Subcutaneous abdominal adipose tissue (tissue), 5 donors: ENCODE results near the gene KIF6.
"Not testable (repeated sequence)": the region's sequence is repeated elsewhere in the genome, so short reads cannot be mapped to it uniquely, and the experiment has no call there.

ENCODE experiments used
- H3K27ac ChIP-seq: one replicate; pipeline ENCODE4 v1.7.0; 2013; ENCODE audit warnings: low read depth, mild to moderate bottlenecking, inconsistent platforms, low read length, moderate library complexity
- H3K27me3 ChIP-seq, 5 donors: one replicate each; pipeline ENCODE4 v1.7.0; 2013; ENCODE audit warnings: low read length in 5 of 5, inconsistent platforms in 1 of 5; ENCODE audit not compliant: control insufficient read depth in 5 of 5, insufficient read depth in 4 of 5
- H3K36me3 ChIP-seq, 5 donors: one replicate each; pipeline ENCODE4 v1.7.0; 2013; ENCODE audit warnings: low read length in 5 of 5; ENCODE audit not compliant: control insufficient read depth in 5 of 5, insufficient read depth in 5 of 5
- H3K4me1 ChIP-seq, 5 donors: one replicate each; pipeline ENCODE4 v1.7.0; 2013; ENCODE audit warnings: low read length in 5 of 5, mild to moderate bottlenecking in 3 of 5, moderate library complexity in 1 of 5; ENCODE audit not compliant: control insufficient read depth in 5 of 5, insufficient read depth in 5 of 5
- H3K4me3 ChIP-seq, 5 donors: one replicate each; pipeline ENCODE4 v1.7.0; 2013; ENCODE audit warnings: low read length in 5 of 5, low read depth in 1 of 5
- H3K9ac ChIP-seq, 5 donors: one replicate each; pipeline ENCODE4 v1.7.0; 2013; ENCODE audit warnings: low read length in 5 of 5, mild to moderate bottlenecking in 4 of 5, moderate library complexity in 3 of 5
- H3K9me3 ChIP-seq, 5 donors: one replicate each; pipeline ENCODE4 v1.7.0; 2013; ENCODE audit warnings: low read length in 5 of 5; ENCODE audit not compliant: control insufficient read depth in 5 of 5
- donor health status: healthy.
- donor health status: healthy.
- donor health status: healthy.
- donor health status: healthy.
- donor health status: healthy.

Gene KIF6

GRCh38 chr6:39723350-39723749, 1.9 kb downstream of the KIF6 start:
- H3K27me3 ChIP-seq, H3K4me3 ChIP-seq, H3K9me3 ChIP-seq, H3K36me3 ChIP-seq, H3K27ac ChIP-seq, H3K9ac ChIP-seq: not testable (repeated sequence)
- H3K4me1 ChIP-seq, result peaks cover 0 to 13% (median 6%) of the 10 kb centered on the region in 5 donors

GRCh38 chr6:39714802-39715201, 10.4 kb downstream of the KIF6 start:
- Histone ChIP-seq H3K4me3 (no peak overlapping the region), H3K9ac (no peak overlapping the region), H3K36me3 (no peaks in the 10 kb centered on the region), H3K9me3 (no peaks in the 10 kb centered on the region), H3K27ac (no peak overlapping the region), H3K4me1 (no peaks in the 10 kb centered on the region), H3K27me3 (no peaks in the 10 kb centered on the region)

- Histone ChIP-seq H3K4me3 (no peak overlapping the region), H3K27me3 (no peaks in the 10 kb centered on the region), H3K36me3 (no peaks in the 10 kb centered on the region), H3K9ac (no peak overlapping the region), H3K4me1 (peaks cover 0 to 4% (median 0%) of the 10 kb centered on the region in 5 donors), H3K9me3 (no peaks in the 10 kb centered on the region), H3K27ac (no peak overlapping the region)
These were observed 17.1 kb downstream of the KIF6 start for GRCh38 chr6:39707962-39708683.

GRCh38 chr6:39706819-39707335, 18.3 kb downstream of the KIF6 start:
- no peak overlapping the region for H3K4me3 ChIP-seq
- no peaks in the 10 kb centered on the region for H3K9me3 ChIP-seq
- H3K4me1 ChIP-seq, result peaks cover 0 to 4% (median 0%) of the 10 kb centered on the region in 5 donors
- no peaks in the 10 kb centered on the region for H3K27me3 ChIP-seq
- H3K9ac ChIP-seq, result no peak overlapping the region
- H3K36me3 ChIP-seq, result no peaks in the 10 kb centered on the region
- H3K27ac ChIP-seq, result no peak overlapping the region

- Histone ChIP-seq H3K36me3 (no peaks in the 10 kb centered on the region), H3K9me3 (no peaks in the 10 kb centered on the region), H3K27ac (no peak overlapping the region), H3K4me3 (no peak overlapping the region), H3K9ac (no peak overlapping the region), H3K27me3 (no peaks in the 10 kb centered on the region), H3K4me1 (peaks cover 0 to 4% (median 0%) of the 10 kb centered on the region in 5 donors)
These were observed 22.9 kb downstream of the KIF6 start for GRCh38 chr6:39702265-39702664.

GRCh38 chr6:39700362-39700761, 24.8 kb downstream of the KIF6 start:
- H3K9me3 ChIP-seq, result no peaks in the 10 kb centered on the region

GRCh38 chr6:39698789-39699188, 26.4 kb downstream of the KIF6 start:
- no peak overlapping the region for H3K9ac ChIP-seq
- no peak overlapping the region for H3K27ac ChIP-seq
- H3K36me3 ChIP-seq, result no peaks in the 10 kb centered on the region
- no peaks in the 10 kb centered on the region for H3K27me3 ChIP-seq
- no peak overlapping the region for H3K4me3 ChIP-seq
- peaks cover 0 to 2% (median 0%) of the 10 kb centered on the region in 5 donors for H3K4me1 ChIP-seq
- H3K9me3 ChIP-seq, result no peaks in the 10 kb centered on the region

More at GRCh38 chr6:39700362-39700761, 24.8 kb downstream of the KIF6 start:
- H3K9ac ChIP-seq, result no peak overlapping the region
- H3K27ac ChIP-seq, result no peak overlapping the region
- H3K4me1 ChIP-seq, result peaks cover 0 to 2% (median 0%) of the 10 kb centered on the region in 5 donors
- H3K4me3 ChIP-seq, result no peak overlapping the region
- H3K27me3 ChIP-seq, result no peaks in the 10 kb centered on the region
- no peaks in the 10 kb centered on the region for H3K36me3 ChIP-seq

GRCh38 chr6:39696986-39697788, 28.0 kb downstream of the KIF6 start:
- H3K27ac ChIP-seq, result no peak overlapping the region
- no peak overlapping the region for H3K9ac ChIP-seq

GRCh38 chr6:39695447-39695846, 29.8 kb downstream of the KIF6 start:
- Histone ChIP-seq H3K4me3 (no peak overlapping the region), H3K27ac (no peak overlapping the region)

More at GRCh38 chr6:39696986-39697788, 28.0 kb downstream of the KIF6 start:
- Histone ChIP-seq H3K27me3 (no peaks in the 10 kb centered on the region), H3K36me3 (no peaks in the 10 kb centered on the region), H3K4me1 (peaks cover 0 to 2% (median 0%) of the 10 kb centered on the region in 5 donors), H3K4me3 (no peak overlapping the region), H3K9me3 (no peaks in the 10 kb centered on the region)

GRCh38 chr6:39693206-39693605, 32.0 kb downstream of the KIF6 start:
- Histone ChIP-seq H3K27me3 (no peaks in the 10 kb centered on the region), H3K4me1 (peaks cover 0 to 8% (median 0%) of the 10 kb centered on the region in 5 donors), H3K4me3 (no peak overlapping the region), H3K9me3 (no peaks in the 10 kb centered on the region), H3K9ac (no peak overlapping the region), H3K27ac (no peak overlapping the region), H3K36me3 (no peaks in the 10 kb centered on the region)

More at GRCh38 chr6:39695447-39695846, 29.8 kb downstream of the KIF6 start:
- Histone ChIP-seq H3K9ac (no peak overlapping the region), H3K36me3 (no peaks in the 10 kb centered on the region), H3K9me3 (no peaks in the 10 kb centered on the region), H3K27me3 (no peaks in the 10 kb centered on the region), H3K4me1 (peaks cover 0 to 2% (median 0%) of the 10 kb centered on the region in 5 donors)
